GM19467 (cell line): ENCODE measurements around the gene LGALS9.

Source experiments
- ATAC-seq: cut with Tn5 transposase; IDR thresholded peaks from one replicate; pipeline ENCODE4 v1.9.1; 2021; ENCODE audit warnings: mild to moderate bottlenecking, moderate library complexity; ENCODE audit not compliant: unreplicated experiment

The LGALS9 gene

GRCh38 chr17:27602721-27603420 lies 28.1 kb upstream of the LGALS9 start:
- ATAC-seq = no peak

GRCh38 chr17:27603421-27603770 lies 27.6 kb upstream of the LGALS9 start:
- no peak for ATAC-seq

GRCh38 chr17:27603880-27604794 lies 26.9 kb upstream of the LGALS9 start:
- no peak for ATAC-seq

- ATAC-seq = no peak
These were observed 25.6 kb upstream of the LGALS9 start for GRCh38 chr17:27605409-27605808.

GRCh38 chr17:27607521-27608091 lies 23.4 kb upstream of the LGALS9 start:
- ATAC-seq = no peak

GRCh38 chr17:27608328-27609230 lies 22.4 kb upstream of the LGALS9 start:
- no peak for ATAC-seq

- ATAC-seq = no peak
These were observed 21.2 kb upstream of the LGALS9 start for GRCh38 chr17:27609611-27610303.

GRCh38 chr17:27610304-27610677 lies 20.7 kb upstream of the LGALS9 start:
- ATAC-seq = no peak

GRCh38 chr17:27612160-27612770 lies 18.7 kb upstream of the LGALS9 start:
- no peak for ATAC-seq

GRCh38 chr17:27613433-27613832 lies 17.6 kb upstream of the LGALS9 start:
- no peak for ATAC-seq

GRCh38 chr17:27615121-27615520 lies 15.9 kb upstream of the LGALS9 start:
- no peak for ATAC-seq

- ATAC-seq = no peak
These were observed 14.6 kb upstream of the LGALS9 start for GRCh38 chr17:27616414-27616813.

- ATAC-seq = no peak
These were observed 12.6 kb upstream of the LGALS9 start for GRCh38 chr17:27618417-27618816.

GRCh38 chr17:27620721-27621120 lies 10.3 kb upstream of the LGALS9 start:
- ATAC-seq = no peak

GRCh38 chr17:27621536-27621935 lies 9.5 kb upstream of the LGALS9 start:
- no peak for ATAC-seq

GRCh38 chr17:27621942-27622559 lies 8.9 kb upstream of the LGALS9 start:
- no peak for ATAC-seq

GRCh38 chr17:27622986-27623385 lies 8.0 kb upstream of the LGALS9 start:
- ATAC-seq = no peak

- ATAC-seq = no peak
These were observed 7.4 kb upstream of the LGALS9 start for GRCh38 chr17:27623614-27624013.

- ATAC-seq = no peak
These were observed 6.4 kb upstream of the LGALS9 start for GRCh38 chr17:27624539-27624938.
